ENCODE data around the gene CLCNKB. TPM values are rescaled to one million over a fixed set of nuclear protein-coding genes. Genes with fewer than 3 reads are reported as not detected.

Gene CLCNKB
- total and polyA plus RNA-seq, 4 donors, result 0.23 to 0.39 (median 0.38) TPM; not detected in 1

- Histone ChIP-seq H3K36me3 (ENCODE audit: control insufficient read depth in 1 of 2, insufficient read depth in 2 of 2, low read length in 1 of 2) (no peaks in the 10 kb centered on the region), H3K9me3 (ENCODE audit: control insufficient read depth, low read length) (no peaks in the 10 kb centered on the region), H3K4me3 (ENCODE audit: low read length in 2 of 2) (no peak overlapping the region), H3K27ac (ENCODE audit: low read depth in 1 of 2, low read length in 2 of 2) (no peak overlapping the region), H3K27me3 (ENCODE audit: control insufficient read depth in 1 of 2, insufficient read depth in 2 of 2, low read length in 1 of 2) (no peaks in the 10 kb centered on the region), H3K4me1 (ENCODE audit: control insufficient read depth in 1 of 2, insufficient read depth in 2 of 2, low read length in 2 of 2) (no peaks in the 10 kb centered on the region)
- DNase-seq (peak; percentile 9 to 66), ATAC-seq (ENCODE audit: low FRiP score) (no peak)
- 66 to 68% methylated on average over 9 of the region's 9 CpGs for WGBS, 2 donors
- intact Hi-C loops (cut with DNase I), result no loop called here
Measured at GRCh38 chr1:16095447-16095846, 51.9 kb downstream of the CLCNKB start.

GRCh38 chr1:16099412-16099811 is 55.8 kb downstream of the CLCNKB start:
- H3K36me3 ChIP-seq (ENCODE audit: control insufficient read depth in 1 of 2, insufficient read depth in 2 of 2, low read length in 1 of 2), result no peaks in the 10 kb centered on the region
- H3K9me3 ChIP-seq (ENCODE audit: control insufficient read depth, low read length), result no peaks in the 10 kb centered on the region
- H3K27ac ChIP-seq (ENCODE audit: low read depth in 1 of 2, low read length in 2 of 2), result no peak overlapping the region
- no peaks in the 10 kb centered on the region for H3K27me3 ChIP-seq (ENCODE audit: control insufficient read depth in 1 of 2, insufficient read depth in 2 of 2, low read length in 1 of 2)
- no peak for ATAC-seq (ENCODE audit: low FRiP score)
- H3K4me3 ChIP-seq (ENCODE audit: low read length in 2 of 2), result no peak overlapping the region
- intact Hi-C loops (cut with DNase I), result no loop called here
- WGBS, 2 donors, result 95 to 96% methylated on average over 1 of the region's 1 CpG
- DNase-seq, result no peak
- H3K4me1 ChIP-seq (ENCODE audit: control insufficient read depth in 1 of 2, insufficient read depth in 2 of 2, low read length in 2 of 2), result no peaks in the 10 kb centered on the region

GRCh38 chr1:16101623-16102022 is 58.0 kb downstream of the CLCNKB start:
- Histone ChIP-seq H3K27ac (ENCODE audit: low read depth in 1 of 2, low read length in 2 of 2) (no peak overlapping the region), H3K27me3 (ENCODE audit: control insufficient read depth in 1 of 2, insufficient read depth in 2 of 2, low read length in 1 of 2) (no peaks in the 10 kb centered on the region), H3K36me3 (ENCODE audit: control insufficient read depth in 1 of 2, insufficient read depth in 2 of 2, low read length in 1 of 2) (no peaks in the 10 kb centered on the region), H3K4me1 (ENCODE audit: control insufficient read depth in 1 of 2, insufficient read depth in 2 of 2, low read length in 2 of 2) (no peaks in the 10 kb centered on the region), H3K9me3 (ENCODE audit: control insufficient read depth, low read length) (no peaks in the 10 kb centered on the region), H3K4me3 (ENCODE audit: low read length in 2 of 2) (no peak overlapping the region)
- ATAC-seq (ENCODE audit: low FRiP score) (no peak), DNase-seq (peak; percentile 5 to 48)
- intact Hi-C loops (cut with DNase I), result no loop called here
- WGBS, 2 donors, result 55 to 72% methylated on average over 9 of the region's 9 CpGs

Other genes with a start within 250 kb of the CLCNKB start
- 1 to 10 TPM; 1.2 to 1.3 TPM for gene UQCRHL, start 236.1 kb upstream of the CLCNKB start, total RNA-seq
- 1 to 10 TPM; 1.3 to 4.6 TPM for gene UQCRHL, start 236.1 kb upstream of the CLCNKB start, polyA plus RNA-seq
- gene SPEN, start 196.1 kb upstream of the CLCNKB start, total RNA-seq, result 100 to 1,000 TPM in 1 of 2 donors, 10 to 100 TPM in 1; 76.9 to 102 TPM
- gene SPEN, start 196.1 kb upstream of the CLCNKB start, polyA plus RNA-seq, result 10 to 100 TPM; 19.8 to 26.4 TPM
- gene ZBTB17, start 67.7 kb upstream of the CLCNKB start, total RNA-seq, result 10 to 100 TPM; 42.3 to 55.5 TPM
- gene ZBTB17, start 67.7 kb upstream of the CLCNKB start, polyA plus RNA-seq, result 100 to 1,000 TPM in 1 of 2 donors, 10 to 100 TPM in 1; 15.0 to 134 TPM
- gene SRARP, start 39.5 kb upstream of the CLCNKB start, total RNA-seq, result not detected
- gene SRARP, start 39.5 kb upstream of the CLCNKB start, polyA plus RNA-seq, result not detected
- gene HSPB7, start 25.7 kb upstream of the CLCNKB start, total RNA-seq, result 100 to 1,000 TPM; 313 to 802 TPM
- 100 to 1,000 TPM; 128 to 338 TPM for gene HSPB7, start 25.7 kb upstream of the CLCNKB start, polyA plus RNA-seq
- 1 to 10 TPM; 1.0 to 1.3 TPM for gene CLCNKA, start 21.7 kb upstream of the CLCNKB start, total RNA-seq
- 1 to 10 TPM in 1 of 2 donors, not detected in 1; 4.5 TPM for gene CLCNKA, start 21.7 kb upstream of the CLCNKB start, polyA plus RNA-seq
- gene FAM131C, start 29.9 kb downstream of the CLCNKB start, total RNA-seq, result under 1 TPM in 1 of 2 donors, not detected in 1; 0.26 TPM
- gene FAM131C, start 29.9 kb downstream of the CLCNKB start, polyA plus RNA-seq, result under 1 TPM in 1 of 2 donors, not detected in 1; 0.67 TPM
- gene EPHA2, start 112.3 kb downstream of the CLCNKB start, total RNA-seq, result 10 to 100 TPM; 25.2 to 25.9 TPM
- gene EPHA2, start 112.3 kb downstream of the CLCNKB start, polyA plus RNA-seq, result 1 to 10 TPM; 5.4 to 6.3 TPM
- gene ARHGEF19, start 168.9 kb downstream of the CLCNKB start, total RNA-seq, result 1 to 10 TPM; 7.1 to 8.6 TPM
- 10 to 100 TPM in 1 of 2 donors, 1 to 10 TPM in 1; 3.3 to 19.7 TPM for gene ARHGEF19, start 168.9 kb downstream of the CLCNKB start, polyA plus RNA-seq
- 1 to 10 TPM; 2.6 to 6.4 TPM for gene CPLANE2, start 193.4 kb downstream of the CLCNKB start, total RNA-seq
- 1 to 10 TPM; 1.9 to 3.2 TPM for gene CPLANE2, start 193.4 kb downstream of the CLCNKB start, polyA plus RNA-seq

Measured in aorta (tissue), 5 donors.